HCT116 (cell line): ENCODE data around the gene RBM26. TPM values are rescaled to one million over a fixed set of nuclear protein-coding genes. Genes with fewer than 3 reads are reported as not detected.

ENCODE experiments used
- ATAC-seq: fragments of 200-7000 bp; cut with Tn5 transposase; 2 replicates; pipeline ENCODE4 v1.9.1; 2020; ENCODE audit warnings: mild to moderate bottlenecking, moderate library complexity
- BruUV-seq: library from RNA; stranded (reverse); fragments of 400-500 nt; replicated peaks from 2 replicates; lab custom pipeline; 2021; lab: Mats Ljungman, UMichigan
- CTCF ChIA-PET: fragments of 300-600 bp; sonication (Branson Sonifier 250); formaldehyde crosslinking; loops from one replicate; lab custom pipeline; 2021; ENCODE audit warnings: antibody characterized with exemption; lab: Charles Lee
- POLR2A ChIA-PET: fragments of 300-600, 350-600 bp; sonication (Branson Sonifier 250); formaldehyde crosslinking; loops from one replicate; lab custom pipeline; 2021; ENCODE audit warnings: antibody characterized with exemption; lab: Charles Lee
- RAD21 ChIA-PET, 2 experiments: fragments of 300-600 bp; sonication (Branson Sonifier 250); formaldehyde crosslinking; loops; one replicate each; lab custom pipeline; 2023; ENCODE audit warnings: low total read pairs in 2 of 2; ENCODE audit not compliant: uncharacterized antibody in 2 of 2, unreplicated experiment in 2 of 2, low non-redundant PET in 1 of 2; lab: Charles Lee
- DNase-seq: peaks from one replicate; pipeline ENCODE4 v3.0.0-alpha.2; 2010; ENCODE audit warnings: low read depth, low spot score
- H2AFZ ChIP-seq: fragments of 200-600 bp; shearing (Covaris generic), sonication (generic); 2 replicates; pipeline ENCODE4 v1.6.1; 2017; ENCODE audit warnings: low read depth, mixed run types, mixed read lengths, antibody characterized with exemption, low read length; ENCODE audit not compliant: poor library complexity, severe bottlenecking
- H3K27ac ChIP-seq: 2 replicates; pipeline ENCODE4 v1.5.1; 2012; ENCODE audit warnings: low read depth, low read length
- H3K27me3 ChIP-seq: fragments of 200-600 bp; sonication (generic); 2 replicates; pipeline ENCODE4 v1.6.1; 2016; ENCODE audit warnings: mixed run types, low read length, mixed read lengths; ENCODE audit not compliant: insufficient read depth
- H3K36me3 ChIP-seq, 2 experiments: fragments of 200-500 bp in 1 of 2; fragments of 200-600 bp in 1 of 2; sonication (Bioruptor generic) in 1 of 2; sonication (generic) in 1 of 2; 2 replicates each; pipeline versions ENCODE4 v1.5.1 to v1.6.1; 2014 to 2016; ENCODE audit warnings: low read length in 2 of 2, inconsistent platforms in 1 of 2, mixed read lengths in 1 of 2, mixed run types in 1 of 2; ENCODE audit not compliant: insufficient read depth in 2 of 2, control insufficient read depth in 1 of 2
- H3K4me1 ChIP-seq, 2 experiments: fragments of 200-600 bp in 1 of 2; sonication (generic) in 1 of 2; 2 replicates each; pipeline versions ENCODE4 v1.5.1 to v1.6.1; 2012 to 2017; ENCODE audit warnings: low read length in 2 of 2, inconsistent platforms in 1 of 2, mild to moderate bottlenecking in 1 of 2, mixed read lengths in 1 of 2, mixed run types in 1 of 2, moderate library complexity in 1 of 2; ENCODE audit not compliant: insufficient read depth in 2 of 2, control insufficient read depth in 1 of 2
- H3K4me2 ChIP-seq: fragments of 200-600 bp; sonication (generic); 2 replicates; pipeline ENCODE4 v1.6.1; 2017; ENCODE audit warnings: mixed run types, low read length, mixed read lengths
- H3K4me3 ChIP-seq, 2 experiments: fragments of 200-600 bp in 1 of 2; sonication (generic) in 1 of 2; replicated peaks in 1 of 2; 2 replicates each; pipeline ENCODE4 v1.5.1; 2011 to 2016; ENCODE audit warnings: low read length in 2 of 2, control low read depth in 1 of 2, low read depth in 1 of 2, mild to moderate bottlenecking in 1 of 2, mixed read lengths in 1 of 2, mixed run types in 1 of 2
- H3K79me2 ChIP-seq: fragments of 200-600 bp; sonication (generic); 2 replicates; pipeline ENCODE4 v1.6.1; 2017; ENCODE audit warnings: mild to moderate bottlenecking, mixed run types, low read length, moderate library complexity, mixed read lengths; ENCODE audit not compliant: insufficient read depth
- H3K9ac ChIP-seq: fragments of 200-600 bp; sonication (generic); 2 replicates; pipeline ENCODE4 v1.6.1; 2016; ENCODE audit warnings: low read length, mixed read lengths
- H3K9me2 ChIP-seq: fragments of 200-600 bp; sonication (generic), shearing (Covaris generic); 2 replicates; pipeline ENCODE4 v1.6.1; 2017; ENCODE audit warnings: mixed run types, mild to moderate bottlenecking, moderate library complexity; ENCODE audit not compliant: insufficient read depth
- H3K9me3 ChIP-seq, 2 experiments: fragments of 200-500 bp in 1 of 2; fragments of 200-600 bp in 1 of 2; sonication (Bioruptor generic) in 1 of 2; sonication (generic) in 1 of 2; 2 replicates each; pipeline ENCODE4 v1.6.1; 2014 to 2017; ENCODE audit warnings: low read length in 2 of 2, mixed read lengths in 2 of 2, inconsistent platforms in 1 of 2, low read depth in 1 of 2, mild to moderate bottlenecking in 1 of 2, mixed run types in 1 of 2, moderate library complexity in 1 of 2; ENCODE audit not compliant: control insufficient read depth in 1 of 2, insufficient read depth in 1 of 2
- H4K20me1 ChIP-seq: fragments of 200-600 bp; sonication (generic), shearing (Covaris generic); 2 replicates; pipeline ENCODE4 v1.6.1; 2017; ENCODE audit warnings: mixed run types, mild to moderate bottlenecking, moderate library complexity; ENCODE audit not compliant: insufficient read depth
- CTCF ChIP-seq, 3 experiments: fragments of 200-600 bp in 1 of 3; sonication (generic) in 1 of 3; IDR thresholded peaks in 2 of 3; conservative IDR thresholded peaks in 1 of 3; 2 replicates each; pipeline ENCODE4 v1.5.1; 2012 to 2017; ENCODE audit warnings: low read depth in 2 of 3, low read length in 2 of 3, antibody characterized with exemption in 1 of 3, borderline replicate concordance in 1 of 3, control low read depth in 1 of 3, mild to moderate bottlenecking in 1 of 3, mixed read lengths in 1 of 3, mixed run types in 1 of 3, moderate library complexity in 1 of 3; ENCODE audit not compliant: insufficient read depth in 1 of 3
- ELF1 ChIP-seq: IDR thresholded peaks from 2 replicates; pipeline ENCODE4 v1.6.1; 2012; ENCODE audit warnings: low read depth, borderline replicate concordance
- EZH2 ChIP-seq: fragments of 200-600 bp; sonication (generic); IDR thresholded peaks from 2 replicates; pipeline ENCODE4 v1.6.1; 2017; ENCODE audit warnings: antibody characterized with exemption, mixed run types
- FOSL1 ChIP-seq: IDR thresholded peaks from 2 replicates; pipeline ENCODE4 v1.6.1; 2012; ENCODE audit warnings: low read depth
- JUND ChIP-seq: IDR thresholded peaks from 2 replicates; pipeline ENCODE4 v1.6.1; 2012
- POLR2A ChIP-seq: IDR thresholded peaks from 2 replicates; pipeline ENCODE4 v1.7.0; 2011; ENCODE audit warnings: borderline replicate concordance; ENCODE audit not compliant: insufficient read depth, insufficient read length; ENCODE audit errors: extremely low read depth
- POLR2AphosphoS5 ChIP-seq: IDR thresholded peaks from 2 replicates; pipeline ENCODE4 v1.6.1; 2011; ENCODE audit warnings: mild to moderate bottlenecking, low read depth, low read length, moderate library complexity
- RAD21 ChIP-seq: IDR thresholded peaks from 2 replicates; pipeline ENCODE4 v1.6.1; 2012; ENCODE audit warnings: low read depth, mild to moderate bottlenecking
- SIN3A ChIP-seq: IDR thresholded peaks from 2 replicates; pipeline ENCODE4 v1.6.1; 2012; ENCODE audit warnings: low read depth
- SP1 ChIP-seq: IDR thresholded peaks from 2 replicates; pipeline ENCODE4 v1.6.1; 2012; ENCODE audit warnings: low read depth
- TCF7L2 ChIP-seq: IDR thresholded peaks from 2 replicates; pipeline ENCODE4 v1.7.0; 2011; ENCODE audit warnings: borderline replicate concordance, inconsistent platforms; ENCODE audit not compliant: insufficient read depth, insufficient read length; ENCODE audit errors: extremely low read depth
- ZFX ChIP-seq: fragments of 450-650 bp; IDR thresholded peaks from 2 replicates; pipeline ENCODE4 v1.6.1; 2017
- ZNF274 ChIP-seq: fragments of 200-500 bp; sonication (Bioruptor generic); IDR thresholded peaks from 2 replicates; pipeline ENCODE4 v1.6.1; 2014; ENCODE audit warnings: mild to moderate bottlenecking, low read depth, low read length, inconsistent platforms
- intact Hi-C: fragments of 100-400 bp; cut with micrococcal nuclease; formaldehyde crosslinking; loops from 2 replicates; pipeline ENCODE4 v1.10.0; 2022
- total RNA-seq: library from RNA; stranded (reverse); gene quantifications from one replicate; pipeline ENCODE4 v1.2.1, GENCODE V29; 2021; ENCODE audit not compliant: unreplicated experiment
- TF ChIP-seq, protein P1 (sequence below): IDR thresholded peaks from 2 replicates; pipeline ENCODE4 v1.6.1; 2011; ENCODE audit warnings: mild to moderate bottlenecking, low read length, moderate library complexity; ENCODE audit not compliant: insufficient replicate concordance; ENCODE audit errors: extremely low read depth
- TF ChIP-seq, protein P2 (sequence below): IDR thresholded peaks from 2 replicates; pipeline ENCODE4 v1.6.1; 2012

The RBM26 gene
- total RNA-seq, 1 experiment from 2014 or later, result 52.5 TPM

DNA sequence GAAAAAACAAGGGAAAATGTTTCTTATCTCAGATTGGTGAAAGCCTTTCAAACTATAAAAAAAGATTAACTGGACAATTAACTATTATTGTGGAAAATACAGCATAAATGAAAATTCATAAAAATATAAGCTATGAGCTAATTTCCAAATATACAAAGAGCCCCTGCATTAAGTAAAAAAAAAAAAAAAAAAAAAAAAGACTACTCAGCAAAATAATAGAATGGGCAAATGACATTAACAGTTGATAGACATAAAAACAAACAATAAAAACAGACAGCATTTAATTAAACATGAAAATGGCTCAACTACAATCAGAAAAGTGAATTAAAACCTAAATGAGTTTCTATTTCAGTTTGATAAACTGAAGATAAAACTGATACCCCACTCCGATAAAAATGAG is 77.5 kb downstream of the RBM26 start:
- CTCF ChIA-PET, result no interaction called here
- POLR2A ChIA-PET, result no interaction called here
- Histone ChIP-seq H3K4me2 (no peak overlapping the region), H3K4me3 (no peak overlapping the region)
- TF ChIP-seq ELF1, result no peak
- no peak for TF ChIP-seq ZFX
- TF ChIP-seq, protein P1, sequence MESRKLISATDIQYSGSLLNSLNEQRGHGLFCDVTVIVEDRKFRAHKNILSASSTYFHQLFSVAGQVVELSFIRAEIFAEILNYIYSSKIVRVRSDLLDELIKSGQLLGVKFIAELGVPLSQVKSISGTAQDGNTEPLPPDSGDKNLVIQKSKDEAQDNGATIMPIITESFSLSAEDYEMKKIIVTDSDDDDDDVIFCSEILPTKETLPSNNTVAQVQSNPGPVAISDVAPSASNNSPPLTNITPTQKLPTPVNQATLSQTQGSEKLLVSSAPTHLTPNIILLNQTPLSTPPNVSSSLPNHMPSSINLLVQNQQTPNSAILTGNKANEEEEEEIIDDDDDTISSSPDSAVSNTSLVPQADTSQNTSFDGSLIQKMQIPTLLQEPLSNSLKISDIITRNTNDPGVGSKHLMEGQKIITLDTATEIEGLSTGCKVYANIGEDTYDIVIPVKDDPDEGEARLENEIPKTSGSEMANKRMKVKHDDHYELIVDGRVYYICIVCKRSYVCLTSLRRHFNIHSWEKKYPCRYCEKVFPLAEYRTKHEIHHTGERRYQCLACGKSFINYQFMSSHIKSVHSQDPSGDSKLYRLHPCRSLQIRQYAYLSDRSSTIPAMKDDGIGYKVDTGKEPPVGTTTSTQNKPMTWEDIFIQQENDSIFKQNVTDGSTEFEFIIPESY, result no peak
- TF ChIP-seq SP1, result no peak
- no peak for TF ChIP-seq FOSL1
- TF ChIP-seq ZNF274, result no peak
- no peak for TF ChIP-seq RAD21
- TF ChIP-seq, all 23 proteins: peak for 0
- no TSS peak for BruUV-seq
- RAD21 ChIA-PET, result no interaction called here
- Histone ChIP-seq H3K4me1 (no peaks in the 10 kb centered on the region), H3K27me3 (no peaks in the 10 kb centered on the region), H3K79me2 (peaks cover 50% of the 10 kb centered on the region), H3K9me2 (no peaks in the 10 kb centered on the region), H3K27ac (no peak overlapping the region), H2AFZ (no peak overlapping the region), H3K36me3 (peaks cover 0 to 15% of the 10 kb centered on the region in 2 experiments; a peak in 3 of 4 replicates), H3K9ac (no peak overlapping the region), H4K20me1 (peaks cover 5% of the 10 kb centered on the region; the same call in 1 of the 2 replicates), H3K9me3 (no peaks in the 10 kb centered on the region)
- intact Hi-C loops, result no loop called here
- no peak for DNase-seq
- no peak for ATAC-seq

GRCh38 chr13:79320433-79320832 is 85.6 kb downstream of the RBM26 start:
- intact Hi-C loops, result no loop called here
- no peaks in the 10 kb centered on the region for H3K4me1 ChIP-seq
- ATAC-seq (no peak), DNase-seq (no peak)
- ChIA-PET POLR2A (no interaction called here), CTCF (no interaction called here), RAD21 (no interaction called here)
- H3K79me2 ChIP-seq, result peaks cover 4% of the 10 kb centered on the region; the same call in 1 of the 2 replicates
- no peak overlapping the region for H3K27ac ChIP-seq
- H3K9me2 ChIP-seq, result no peaks in the 10 kb centered on the region
- no peak overlapping the region for H3K4me3 ChIP-seq
- H3K27me3 ChIP-seq, result no peaks in the 10 kb centered on the region
- no peaks in the 10 kb centered on the region for H3K9me3 ChIP-seq
- H3K36me3 ChIP-seq, result peaks cover 7 to 24% of the 10 kb centered on the region in 2 experiments; a peak in 3 of 4 replicates
- no TSS peak for BruUV-seq
- no peak overlapping the region for H3K4me2 ChIP-seq
- H3K9ac ChIP-seq, result no peak overlapping the region
- no peaks in the 10 kb centered on the region for H4K20me1 ChIP-seq
- no peak overlapping the region for H2AFZ ChIP-seq
- TF ChIP-seq CTCF (IDR thresholded peaks at IDR 0.05 in 2 of 3, conservative IDR thresholded peaks at IDR 0.05 in 1 of 3; ENCODE audit: borderline replicate concordance in 1 of 3, insufficient read depth in 1 of 3, low read depth in 2 of 3, low read length in 2 of 3) (no peak), RAD21 (no peak), FOSL1 (no peak), EZH2 (no peak), SIN3A (no peak), ZNF274 (no peak), POLR2A (no peak), POLR2AphosphoS5 (no peak), SP1 (no peak), JUND (no peak), TCF7L2 (no peak)
- TF ChIP-seq, protein P2, sequence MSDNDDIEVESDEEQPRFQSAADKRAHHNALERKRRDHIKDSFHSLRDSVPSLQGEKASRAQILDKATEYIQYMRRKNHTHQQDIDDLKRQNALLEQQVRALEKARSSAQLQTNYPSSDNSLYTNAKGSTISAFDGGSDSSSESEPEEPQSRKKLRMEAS, result no peak
